Measurements from ENCODE around the gene WDR7. TPM values are rescaled to one million over a fixed set of nuclear protein-coding genes. Genes with fewer than 3 reads are reported as not detected.

Gene WDR7
- total and polyA plus RNA-seq, 12 donors = 3.6 to 64.6 (median 24.2) TPM

GRCh38 chr18:56929886-56930285, 278.7 kb downstream of the WDR7 start:
- intact Hi-C loops (cut with DNase I) = no loop called here
- no peaks in the 10 kb centered on the region for H3K27me3 ChIP-seq
- no peak for DNase-seq
- 89 to 96% (median 91%) methylated on average over 5 of the region's 5 CpGs for WGBS, 4 donors
- no peak overlapping the region for H3K4me3 ChIP-seq
- no peak overlapping the region for H3K27ac ChIP-seq
- H3K36me3 ChIP-seq (replicated peaks in 1 of 2) = no peaks in the 10 kb centered on the region
- H3K9me3 ChIP-seq (replicated peaks in 1 of 3) = no peaks in the 10 kb centered on the region
- no peaks in the 10 kb centered on the region for H3K4me1 ChIP-seq (replicated peaks in 1 of 2)
- TF ChIP-seq POLR2A (IDR thresholded peaks at IDR 0.05) (no peak), CTCF (IDR thresholded peaks at IDR 0.05) (no peak)

GRCh38 chr18:56933472-56933871, 282.3 kb downstream of the WDR7 start:
- WGBS, 4 donors = 94 to 96% (median 95%) methylated on average over 2 of the region's 2 CpGs
- intact Hi-C loops (cut with DNase I) = no loop called here
- H3K27me3 ChIP-seq = no peaks in the 10 kb centered on the region

GRCh38 chr18:56934131-56934530, 283.0 kb downstream of the WDR7 start:
- TF ChIP-seq CTCF (IDR thresholded peaks at IDR 0.05) (no peak), POLR2A (IDR thresholded peaks at IDR 0.05) (no peak)
- DNase-seq = no peak
- intact Hi-C loops (cut with DNase I) = no loop called here
- 89 to 98% (median 95%) methylated on average over 3 of the region's 3 CpGs for WGBS, 4 donors
- Histone ChIP-seq H3K4me3 (no peak overlapping the region), H3K4me1 (replicated peaks in 1 of 2) (no peaks in the 10 kb centered on the region), H3K27ac (no peak overlapping the region), H3K27me3 (no peaks in the 10 kb centered on the region), H3K9me3 (replicated peaks in 1 of 3) (no peaks in the 10 kb centered on the region), H3K36me3 (replicated peaks in 1 of 2) (peaks cover 0 to 8% of the 10 kb centered on the region in 2 donors)

More at GRCh38 chr18:56933472-56933871, 282.3 kb downstream of the WDR7 start:
- no peak overlapping the region for H3K27ac ChIP-seq
- no peak overlapping the region for H3K4me3 ChIP-seq
- no peak for DNase-seq
- no peaks in the 10 kb centered on the region for H3K9me3 ChIP-seq (replicated peaks in 1 of 3)
- peaks cover 0 to 8% of the 10 kb centered on the region in 2 donors for H3K36me3 ChIP-seq (replicated peaks in 1 of 2)
- TF ChIP-seq POLR2A (IDR thresholded peaks at IDR 0.05) = no peak
- TF ChIP-seq CTCF (IDR thresholded peaks at IDR 0.05) = no peak
- H3K4me1 ChIP-seq (replicated peaks in 1 of 2) = no peaks in the 10 kb centered on the region

GRCh38 chr18:56934906-56935305, 283.7 kb downstream of the WDR7 start:
- intact Hi-C loops (cut with DNase I) = no loop called here
- DNase-seq = no peak
- Histone ChIP-seq H3K36me3 (replicated peaks in 1 of 2) (peaks cover 0 to 8% of the 10 kb centered on the region in 2 donors), H3K4me3 (no peak overlapping the region), H3K4me1 (replicated peaks in 1 of 2) (no peaks in the 10 kb centered on the region), H3K9me3 (replicated peaks in 1 of 3) (no peaks in the 10 kb centered on the region), H3K27me3 (no peaks in the 10 kb centered on the region), H3K27ac (no peak overlapping the region)
- WGBS, 4 donors = 90 to 95% (median 93%) methylated on average over 3 of the region's 3 CpGs
- TF ChIP-seq CTCF (IDR thresholded peaks at IDR 0.05) (no peak), POLR2A (IDR thresholded peaks at IDR 0.05) (no peak)
